T-cell (primary cell): ENCODE measurements around the gene WDR37. TPM values are rescaled to one million over a fixed set of nuclear protein-coding genes. Genes with fewer than 3 reads are reported as not detected.

Experiments used
- ATAC-seq, 4 experiments: fragments of 200-7000 bp in 3 of 4; fragments of 150-1000 bp in 1 of 4; cut with Tn5 transposase; replicated peaks in 1 of 4; 1 replicate in 3 of 4; 2 replicates in 1 of 4; pipeline ENCODE4 v1.10.0; 2021; ENCODE audit warnings: moderate library complexity in 3 of 4, mild to moderate bottlenecking in 2 of 4, moderate number of reproducible peaks in 1 of 4
- CTCF ChIA-PET, 2 donors: fragments of 300-600 bp; sonication (Branson Sonifier 250); formaldehyde crosslinking; loops; one replicate each; lab custom pipeline; 2022; ENCODE audit warnings: antibody characterized with exemption in 2 of 2; lab: Charles Lee
- POLR2A ChIA-PET, 2 donors: fragments of 300-600 bp; sonication (Branson Sonifier 250); formaldehyde crosslinking; loops; one replicate each; lab custom pipeline; 2022; ENCODE audit warnings: antibody characterized with exemption in 2 of 2; lab: Charles Lee
- DNase-seq, 35 experiments: peaks; one replicate each; pipeline versions ENCODE4 v3.0.0 to v3.0.0-alpha.2; 2013 to 2023
- H3K27ac ChIP-seq: one replicate; pipeline ENCODE4 v1.5.1; 2013; ENCODE audit warnings: low read length
- H3K27me3 ChIP-seq, 2 experiments: replicated peaks in 1 of 2; 1 replicate in 1 of 2; 2 replicates in 1 of 2; pipeline versions ENCODE4 v1.6.1 to v1.7.0; 2013; ENCODE audit warnings: low read length in 1 of 2, mixed read lengths in 1 of 2; ENCODE audit not compliant: control insufficient read depth in 2 of 2, insufficient read depth in 2 of 2; ENCODE audit errors: extremely low read depth in 1 of 2
- H3K36me3 ChIP-seq, 2 donors: 1 replicate in 1 of 2; 2 replicates in 1 of 2; pipeline versions ENCODE4 v1.6.1 to v1.7.0; 2013; ENCODE audit warnings: low read length in 1 of 2; ENCODE audit not compliant: control insufficient read depth in 2 of 2, insufficient read depth in 1 of 2; ENCODE audit errors: extremely low read depth in 1 of 2
- H3K4me1 ChIP-seq, 2 experiments: 1 replicate in 1 of 2; 2 replicates in 1 of 2; pipeline versions ENCODE4 v1.6.1 to v1.7.0; 2013; ENCODE audit warnings: low read length in 2 of 2, mixed read lengths in 1 of 2; ENCODE audit not compliant: insufficient read depth in 2 of 2, control insufficient read depth in 1 of 2; ENCODE audit errors: extremely low read depth in 1 of 2
- H3K4me3 ChIP-seq, 2 donors: 1 replicate in 1 of 2; 2 replicates in 1 of 2; pipeline versions ENCODE4 v1.5.1 to v1.7.0; 2013; ENCODE audit warnings: mild to moderate bottlenecking in 2 of 2, low read length in 1 of 2, moderate library complexity in 1 of 2; ENCODE audit not compliant: control insufficient read depth in 1 of 2; ENCODE audit errors: extremely low read depth in 1 of 2
- H3K9me3 ChIP-seq: 2 replicates; pipeline ENCODE4 v1.7.0; 2013
- H3K27ac Mint-ChIP-seq, 2 donors: one replicate each; pipeline ENCODE4 v1.8.0; 2020 to 2021; ENCODE audit warnings: mild to moderate bottlenecking in 2 of 2, mixed read lengths in 2 of 2
- H3K27me3 Mint-ChIP-seq, 2 donors: one replicate each; pipeline ENCODE4 v1.8.0; 2021 to 2022; ENCODE audit warnings: mixed read lengths in 2 of 2
- H3K36me3 Mint-ChIP-seq: one replicate; pipeline ENCODE4 v1.8.0; 2021; ENCODE audit warnings: mixed read lengths
- H3K4me1 Mint-ChIP-seq, 3 donors: one replicate each; pipeline ENCODE4 v1.8.0; 2020 to 2022; ENCODE audit warnings: mixed read lengths in 3 of 3, mild to moderate bottlenecking in 1 of 3
- H3K4me3 Mint-ChIP-seq, 3 donors: one replicate each; pipeline ENCODE4 v1.8.0; 2020 to 2022; ENCODE audit warnings: mild to moderate bottlenecking in 3 of 3, mixed read lengths in 3 of 3, moderate library complexity in 3 of 3
- H3K9me3 Mint-ChIP-seq, 3 donors: one replicate each; pipeline ENCODE4 v1.8.0; 2020 to 2022; ENCODE audit warnings: mixed read lengths in 3 of 3
- WGBS: methylation state at CpG from one replicate; pipeline ENCODE4 v1.1.5; 2013; ENCODE audit warnings: missing lambda C conversion rate; ENCODE audit not compliant: insufficient coverage; 5-methylcytosine and 5-hydroxymethylcytosine counted together
- total RNA-seq, 35 experiments: library from RNA in 6 of 35; stranded (reverse) in 6 of 35; fragments of 120-200 nt in 1 of 35; gene quantifications; one replicate each; pipeline versions ENCODE4 v1.2.1 to v1.2.4 and lab custom pipeline; 2013 to 2026

Gene WDR37
- total RNA-seq, 5 donors from 2014 or later (not counting 1 experiment from before 2014, with no cell fraction given), result 34.6 to 40.4 (median 37.3) TPM

GRCh38 chr10:1123198-1123597 is 67.0 kb downstream of the WDR37 start:
- Mint-ChIP-seq H3K9me3 (no peaks in the 10 kb centered on the region), H3K4me3 (no peak overlapping the region), H3K36me3 (peaks cover 74% of the 10 kb centered on the region), H3K27me3 (no peaks in the 10 kb centered on the region), H3K27ac (peak overlapping the region; percentile 58 to 59), H3K4me1 (peaks cover 36 to 50% (median 38%) of the 10 kb centered on the region in 3 donors)
- peaks cover 31 to 84% of the 10 kb centered on the region in 2 donors for H3K36me3 ChIP-seq
- peaks cover 2 to 5% of the 10 kb centered on the region in 2 experiments for H3K4me1 ChIP-seq
- WGBS, result 80% methylated on average over 3 of the region's 5 CpGs
- ChIA-PET CTCF (no interaction called here), POLR2A (no interaction called here)
- H3K27me3 ChIP-seq, result no peaks in the 10 kb centered on the region
- H3K9me3 ChIP-seq, result no peaks in the 10 kb centered on the region
- no peak overlapping the region for H3K4me3 ChIP-seq
- H3K27ac ChIP-seq, result no peak overlapping the region
- ATAC-seq (no peak), DNase-seq (no peak)

- Mint-ChIP-seq H3K4me3 (no peak overlapping the region), H3K36me3 (peaks cover 74% of the 10 kb centered on the region), H3K27me3 (no peaks in the 10 kb centered on the region), H3K9me3 (no peaks in the 10 kb centered on the region), H3K4me1 (peaks cover 28 to 43% (median 34%) of the 10 kb centered on the region in 3 donors), H3K27ac (peak overlapping the region; percentile 58 to 59)
- CTCF ChIA-PET, result no interaction called here
- DNase-seq, result no peak
- Histone ChIP-seq H3K4me3 (no peak overlapping the region), H3K27me3 (no peaks in the 10 kb centered on the region), H3K4me1 (peaks cover 0 to 2% of the 10 kb centered on the region in 2 experiments), H3K27ac (no peak overlapping the region), H3K9me3 (no peaks in the 10 kb centered on the region), H3K36me3 (peaks cover 32 to 82% of the 10 kb centered on the region in 2 donors)
- POLR2A ChIA-PET, result no interaction called here
- no peak for ATAC-seq
- WGBS, result 91% methylated on average over 9 of the region's 12 CpGs
Measured at GRCh38 chr10:1123972-1124371, 67.8 kb downstream of the WDR37 start.

- H3K27me3 Mint-ChIP-seq, result no peaks in the 10 kb centered on the region
- Histone ChIP-seq H3K36me3 (peaks cover 33 to 82% of the 10 kb centered on the region in 2 donors), H3K9me3 (no peaks in the 10 kb centered on the region), H3K27me3 (no peaks in the 10 kb centered on the region), H3K4me3 (no peak overlapping the region), H3K4me1 (no peaks in the 10 kb centered on the region), H3K27ac (no peak overlapping the region)
- H3K27ac Mint-ChIP-seq, result no peak overlapping the region
- no peaks in the 10 kb centered on the region for H3K9me3 Mint-ChIP-seq
- WGBS, result 100% methylated on average over 1 of the region's 11 CpGs
- no peak for DNase-seq
- no peak for ATAC-seq
- H3K36me3 Mint-ChIP-seq, result peaks cover 73% of the 10 kb centered on the region
- H3K4me3 Mint-ChIP-seq, result no peak overlapping the region
- H3K4me1 Mint-ChIP-seq, result peaks cover 20 to 34% (median 26%) of the 10 kb centered on the region in 3 donors
- ChIA-PET CTCF (no interaction called here), POLR2A (interaction anchor here in 1 of 2 donors (0.7 kb wide), 1 partner anchor 275 kb away, joined by 3 read pairs; no protein-coding TSS in a partner anchor)
Measured at GRCh38 chr10:1124796-1125195, 68.6 kb downstream of the WDR37 start.

GRCh38 chr10:1126461-1126860 is 70.3 kb downstream of the WDR37 start:
- CTCF ChIA-PET, result interaction anchor here in 1 of 2 donors (0.7 kb wide), 1 partner anchor 17 kb away, joined by 5 read pairs; no protein-coding TSS in a partner anchor
- H3K27ac Mint-ChIP-seq, result no peak overlapping the region
- DNase-seq (no peak), ATAC-seq (no peak)
- H3K4me1 ChIP-seq, result no peaks in the 10 kb centered on the region
- peaks cover 78% of the 10 kb centered on the region for H3K36me3 Mint-ChIP-seq
- peaks cover 29 to 80% of the 10 kb centered on the region in 2 donors for H3K36me3 ChIP-seq
- POLR2A ChIA-PET, result no interaction called here
- no peak overlapping the region for H3K4me3 ChIP-seq
- H3K27me3 ChIP-seq, result no peaks in the 10 kb centered on the region
- H3K9me3 Mint-ChIP-seq, result no peaks in the 10 kb centered on the region
- H3K9me3 ChIP-seq, result no peaks in the 10 kb centered on the region
- H3K27ac ChIP-seq, result no peak overlapping the region
- no peak overlapping the region for H3K4me3 Mint-ChIP-seq
- peaks cover 16 to 31% (median 21%) of the 10 kb centered on the region in 3 donors for H3K4me1 Mint-ChIP-seq
- H3K27me3 Mint-ChIP-seq, result no peaks in the 10 kb centered on the region
- 96% methylated on average over 7 of the region's 13 CpGs for WGBS

GRCh38 chr10:1127629-1128028 is 71.4 kb downstream of the WDR37 start:
- Histone ChIP-seq H3K27me3 (no peaks in the 10 kb centered on the region), H3K9me3 (no peaks in the 10 kb centered on the region), H3K36me3 (peaks cover 27 to 72% of the 10 kb centered on the region in 2 donors), H3K27ac (no peak overlapping the region), H3K4me1 (no peaks in the 10 kb centered on the region), H3K4me3 (no peak overlapping the region)
- ATAC-seq (no peak), DNase-seq (no peak)
- Mint-ChIP-seq H3K27ac (no peak overlapping the region), H3K4me1 (peaks cover 16 to 26% (median 19%) of the 10 kb centered on the region in 3 donors), H3K9me3 (no peaks in the 10 kb centered on the region), H3K4me3 (no peak overlapping the region), H3K27me3 (no peaks in the 10 kb centered on the region), H3K36me3 (peaks cover 70% of the 10 kb centered on the region)
- whole genome bisulfite sequencing, result 98% methylated on average over 15 of the region's 15 CpGs
- CTCF ChIA-PET, result interaction anchor here in 1 of 2 donors (0.6 kb wide), 1 partner anchor 1937 kb away, joined by 7 read pairs; no protein-coding TSS in a partner anchor
- POLR2A ChIA-PET, result interaction anchor here in 1 of 2 donors (0.7 kb wide), 1 partner anchor 20 kb away, joined by 4 read pairs; no protein-coding TSS in a partner anchor

GRCh38 chr10:1128115-1128514 is 71.9 kb downstream of the WDR37 start:
- ChIA-PET CTCF (interaction anchor here in 1 of 2 donors (0.6 kb wide), 1 partner anchor 1937 kb away, joined by 7 read pairs; no protein-coding TSS in a partner anchor), POLR2A (interaction anchor here in 1 of 2 donors (0.7 kb wide), 1 partner anchor 20 kb away, joined by 4 read pairs; no protein-coding TSS in a partner anchor)
- Mint-ChIP-seq H3K36me3 (peaks cover 67% of the 10 kb centered on the region), H3K27me3 (no peaks in the 10 kb centered on the region), H3K4me1 (peaks cover 20 to 27% (median 20%) of the 10 kb centered on the region in 3 donors), H3K4me3 (no peak overlapping the region), H3K27ac (no peak overlapping the region), H3K9me3 (no peaks in the 10 kb centered on the region)
- DNase-seq, result no peak
- ATAC-seq, result no peak
- Histone ChIP-seq H3K27me3 (no peaks in the 10 kb centered on the region), H3K4me1 (no peaks in the 10 kb centered on the region), H3K27ac (no peak overlapping the region), H3K9me3 (no peaks in the 10 kb centered on the region), H3K36me3 (peaks cover 27 to 68% of the 10 kb centered on the region in 2 donors), H3K4me3 (no peak overlapping the region)
- WGBS, result no CpG with 5 or more reads among the region's 2 CpGs
